HEK293T (cell line): Measurements from ENCODE around the gene IRF3.
A peak's percentile ranks its signal among the peaks of the same experiment; 100 is the strongest.

Experiments
- CTCF ChIA-PET: fragments of 350-600 bp; formaldehyde crosslinking; extraction: SDS; loops from one replicate; lab custom pipeline; 2021; ENCODE audit warnings: antibody characterized with exemption, inconsistent platforms; lab: Yijun Ruan, JAX
- POLR2A ChIA-PET: fragments of 350-600 bp; formaldehyde crosslinking; extraction: SDS; loops from one replicate; lab custom pipeline; 2020; ENCODE audit warnings: antibody characterized with exemption, inconsistent platforms; lab: Yijun Ruan, JAX
- DNase-seq: peaks from one replicate; pipeline ENCODE4 v3.0.0; 2012; ENCODE audit warnings: mixed read lengths; ENCODE audit errors: extremely low spot score
- ARNT ChIP-seq: fragments of 450-650 bp; IDR thresholded peaks from 2 replicates; pipeline ENCODE4 v1.6.1; 2017; ENCODE audit warnings: mild to moderate bottlenecking
- BHLHE40 ChIP-seq: fragments of 450-650 bp; IDR thresholded peaks from 2 replicates; pipeline ENCODE4 v1.6.1; 2016; ENCODE audit warnings: mild to moderate bottlenecking, moderate library complexity, borderline replicate concordance
- CTBP1 ChIP-seq: fragments of 450-650 bp; IDR thresholded peaks from 2 replicates; pipeline ENCODE4 v1.6.1; 2016; ENCODE audit warnings: borderline replicate concordance
- ELF4 ChIP-seq: fragments of 450-650 bp; IDR thresholded peaks from 2 replicates; pipeline ENCODE4 v1.6.1; 2017; ENCODE audit warnings: antibody characterized with exemption
- FOXA1 ChIP-seq: fragments of 450-650 bp; IDR thresholded peaks from 2 replicates; pipeline ENCODE4 v1.6.1; 2016; ENCODE audit warnings: mild to moderate bottlenecking
- FOXK2 ChIP-seq: fragments of 450-650 bp; IDR thresholded peaks from 2 replicates; pipeline ENCODE4 v1.6.1; 2016; ENCODE audit warnings: mild to moderate bottlenecking
- FOXM1 ChIP-seq: fragments of 450-650 bp; IDR thresholded peaks from 2 replicates; pipeline ENCODE4 v1.6.1; 2017; ENCODE audit warnings: mild to moderate bottlenecking, borderline replicate concordance
- HDGF ChIP-seq: fragments of 450-650 bp; IDR thresholded peaks from 2 replicates; pipeline ENCODE4 v1.6.1; 2017; ENCODE audit warnings: antibody characterized with exemption, borderline replicate concordance
- L3MBTL2 ChIP-seq: fragments of 450-650 bp; conservative IDR thresholded peaks from 2 replicates; pipeline ENCODE4 v1.6.1; 2016; ENCODE audit warnings: mild to moderate bottlenecking
- LEF1 ChIP-seq: fragments of 450-650 bp; IDR thresholded peaks from 2 replicates; pipeline ENCODE4 v1.6.1; 2017; ENCODE audit warnings: mild to moderate bottlenecking, borderline replicate concordance
- NFRKB ChIP-seq: fragments of 450-650 bp; IDR thresholded peaks from 2 replicates; pipeline ENCODE4 v1.6.1; 2016; ENCODE audit warnings: mild to moderate bottlenecking, moderate library complexity
- PKNOX1 ChIP-seq: fragments of 450-650 bp; IDR thresholded peaks from 2 replicates; pipeline ENCODE4 v1.6.1; 2016
- SP1 ChIP-seq: fragments of 450-650 bp; IDR thresholded peaks from 2 replicates; pipeline ENCODE4 v1.6.1; 2017
- SUZ12 ChIP-seq: fragments of 450-650 bp; IDR thresholded peaks from 2 replicates; pipeline ENCODE4 v1.6.1; 2016; ENCODE audit warnings: mild to moderate bottlenecking
- TARDBP ChIP-seq: fragments of 450-650 bp; IDR thresholded peaks from 2 replicates; pipeline ENCODE4 v1.6.1; 2016
- ZNF384 ChIP-seq: fragments of 450-650 bp; IDR thresholded peaks from 2 replicates; pipeline ENCODE4 v1.6.1; 2016

Gene IRF3

GRCh38 chr19:49681830-49682229, 16.2 kb upstream of the IRF3 start:
- TF ChIP-seq PKNOX1: no peak
- TF ChIP-seq L3MBTL2: no peak
- TF ChIP-seq FOXA1: no peak
- TF ChIP-seq LEF1: no peak
- TF ChIP-seq ELF4: no peak
- TF ChIP-seq ARNT: no peak
- TF ChIP-seq SUZ12: no peak
- no peak for TF ChIP-seq FOXM1
- TF ChIP-seq HDGF: no peak
- TF ChIP-seq TARDBP: no peak
- TF ChIP-seq BHLHE40: no peak
- no peak for TF ChIP-seq CTBP1
- TF ChIP-seq ZNF384: no peak
- TF ChIP-seq SP1: no peak
- TF ChIP-seq NFRKB: no peak
- TF ChIP-seq FOXK2: no peak
- POLR2A ChIA-PET: no interaction called here
- CTCF ChIA-PET: no interaction called here
- DNase-seq: no peak

GRCh38 chr19:49680421-49681351, 15.0 kb upstream of the IRF3 start:
- DNase-seq: peak; percentile 91
- TF ChIP-seq L3MBTL2 (no peak), SUZ12 (no peak), FOXA1 (no peak), BHLHE40 (no peak), ZNF384 (no peak), LEF1 (no peak), ELF4 (no peak), FOXK2 (no peak), NFRKB (no peak), HDGF (no peak), TARDBP (no peak), FOXM1 (no peak)
- CTCF ChIA-PET: interaction anchor here (0.5 to 1.2 kb wide), 4 partner anchors 16 to 134 kb away, joined by 3 to 4 read pairs (median 4); partner anchors contain the start of genes BCL2L12, IRF3 and RRAS
- POLR2A ChIA-PET: interaction anchor here (0.6 kb wide), 1 partner anchor 122 kb away, joined by 3 read pairs; no protein-coding TSS in a partner anchor

- POLR2A ChIA-PET: interaction anchor here (0.6 to 1.0 kb wide), 2 partner anchors 38 to 123 kb away, joined by 3 read pairs; partner anchors contain the start of gene SCAF1
- no peak for DNase-seq
These were observed 14.2 kb upstream of the IRF3 start for GRCh38 chr19:49679771-49680413.

GRCh38 chr19:49678985-49679770, 13.5 kb upstream of the IRF3 start:
- no peak for DNase-seq
- CTCF ChIA-PET: interaction anchor here (0.5 to 2.0 kb wide), 8 partner anchors 9 to 639 kb away, joined by 3 to 6 read pairs (median 4); partner anchors contain the start of genes BCL2L12 and IRF3
- TF ChIP-seq PKNOX1 (no peak), SP1 (no peak), ARNT (no peak), CTBP1 (no peak), FOXK2 (no peak), FOXM1 (no peak), BHLHE40 (no peak), ELF4 (no peak), HDGF (no peak), SUZ12 (no peak), FOXA1 (no peak), NFRKB (no peak), ZNF384 (no peak), LEF1 (no peak), L3MBTL2 (no peak), TARDBP (no peak)
- POLR2A ChIA-PET: interaction anchor here (0.5 to 1.6 kb wide), 5 partner anchors 12 to 121 kb away, joined by 3 to 5 read pairs (median 3); partner anchors contain the start of genes RRAS and SCAF1

More at GRCh38 chr19:49679771-49680413, 14.2 kb upstream of the IRF3 start:
- TF ChIP-seq BHLHE40: no peak
- TF ChIP-seq FOXK2: no peak
- no peak for TF ChIP-seq FOXA1
- TF ChIP-seq PKNOX1: no peak
- no peak for TF ChIP-seq ARNT
- CTCF ChIA-PET: interaction anchor here (0.7 to 2.0 kb wide), 5 partner anchors 9 to 204 kb away, joined by 3 to 6 read pairs (median 4); no protein-coding TSS in a partner anchor
